Mesothelial cell of epicardium (in vitro differentiated cells): ENCODE measurements around the gene ERAS. TPM values are rescaled to one million over a fixed set of nuclear protein-coding genes. Genes with fewer than 3 reads are reported as not detected.

Experiments
- DNase-seq, 2 experiments: peaks; one replicate each; pipeline ENCODE4 v3.0.0; 2021; ENCODE audit warnings: low spot score in 2 of 2; ENCODE audit not compliant: unreplicated experiment in 2 of 2
- H3K27ac Mint-ChIP-seq: 2 replicates; pipeline ENCODE4 v1.8.0; 2021; ENCODE audit warnings: mixed read lengths
- H3K27me3 Mint-ChIP-seq: 2 replicates; pipeline ENCODE4 v1.8.0; 2021; ENCODE audit warnings: low read depth, mixed read lengths
- H3K36me3 Mint-ChIP-seq: 2 replicates; pipeline ENCODE4 v1.8.0; 2021; ENCODE audit warnings: mixed read lengths
- H3K4me1 Mint-ChIP-seq: 2 replicates; pipeline ENCODE4 v1.8.0; 2021; ENCODE audit warnings: mixed read lengths
- H3K4me3 Mint-ChIP-seq: 2 replicates; pipeline ENCODE4 v1.8.0; 2021; ENCODE audit warnings: mild to moderate bottlenecking, moderate library complexity, mixed read lengths
- H3K9me3 Mint-ChIP-seq: 2 replicates; pipeline ENCODE4 v1.8.0; 2021; ENCODE audit warnings: mixed read lengths
- total RNA-seq: library from RNA; stranded (reverse); gene quantifications from 3 replicates; pipeline ENCODE4 v1.2.1, GENCODE V29; 2021
- TF ChIP-seq, protein P1 (sequence below): fragments of 200-600 bp; sonication (generic); IDR thresholded peaks from one replicate; pipeline ENCODE4 v1.5.0; 2021; ENCODE audit warnings: antibody characterized with exemption; ENCODE audit not compliant: unreplicated experiment

ERAS gene
- total RNA-seq, 1 donor from 2014 or later: 0.63 TPM

DNA sequence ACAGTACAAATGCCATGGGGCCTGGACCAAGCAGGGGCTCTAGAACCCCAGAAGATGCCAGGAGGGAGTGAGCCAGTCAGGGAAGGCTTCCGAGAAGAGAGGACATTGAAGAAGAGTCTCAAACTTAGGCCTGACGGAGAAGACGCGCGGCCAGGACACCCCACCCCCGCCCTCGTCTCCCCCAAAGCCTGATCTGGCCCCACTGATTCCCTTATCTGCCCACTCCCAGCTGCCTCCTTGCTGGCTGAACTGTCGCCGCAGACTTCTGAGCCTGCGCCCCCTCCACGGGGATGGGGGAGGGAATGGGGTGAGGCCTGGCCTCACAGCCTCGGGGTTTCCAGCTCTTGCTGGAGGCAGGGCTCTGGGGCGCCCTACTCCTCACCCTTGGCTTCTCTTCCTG, 43.5 kb upstream of the ERAS start:
- TF ChIP-seq, protein P1, sequence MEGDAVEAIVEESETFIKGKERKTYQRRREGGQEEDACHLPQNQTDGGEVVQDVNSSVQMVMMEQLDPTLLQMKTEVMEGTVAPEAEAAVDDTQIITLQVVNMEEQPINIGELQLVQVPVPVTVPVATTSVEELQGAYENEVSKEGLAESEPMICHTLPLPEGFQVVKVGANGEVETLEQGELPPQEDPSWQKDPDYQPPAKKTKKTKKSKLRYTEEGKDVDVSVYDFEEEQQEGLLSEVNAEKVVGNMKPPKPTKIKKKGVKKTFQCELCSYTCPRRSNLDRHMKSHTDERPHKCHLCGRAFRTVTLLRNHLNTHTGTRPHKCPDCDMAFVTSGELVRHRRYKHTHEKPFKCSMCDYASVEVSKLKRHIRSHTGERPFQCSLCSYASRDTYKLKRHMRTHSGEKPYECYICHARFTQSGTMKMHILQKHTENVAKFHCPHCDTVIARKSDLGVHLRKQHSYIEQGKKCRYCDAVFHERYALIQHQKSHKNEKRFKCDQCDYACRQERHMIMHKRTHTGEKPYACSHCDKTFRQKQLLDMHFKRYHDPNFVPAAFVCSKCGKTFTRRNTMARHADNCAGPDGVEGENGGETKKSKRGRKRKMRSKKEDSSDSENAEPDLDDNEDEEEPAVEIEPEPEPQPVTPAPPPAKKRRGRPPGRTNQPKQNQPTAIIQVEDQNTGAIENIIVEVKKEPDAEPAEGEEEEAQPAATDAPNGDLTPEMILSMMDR: no peak
- Mint-ChIP-seq H3K9me3 (peaks cover 15% of the 10 kb centered on the region), H3K4me3 (no peak overlapping the region), H3K36me3 (no peaks in the 10 kb centered on the region), H3K27me3 (peaks cover 8% of the 10 kb centered on the region), H3K4me1 (no peaks in the 10 kb centered on the region), H3K27ac (no peak overlapping the region)
- DNase-seq: no peak

DNA sequence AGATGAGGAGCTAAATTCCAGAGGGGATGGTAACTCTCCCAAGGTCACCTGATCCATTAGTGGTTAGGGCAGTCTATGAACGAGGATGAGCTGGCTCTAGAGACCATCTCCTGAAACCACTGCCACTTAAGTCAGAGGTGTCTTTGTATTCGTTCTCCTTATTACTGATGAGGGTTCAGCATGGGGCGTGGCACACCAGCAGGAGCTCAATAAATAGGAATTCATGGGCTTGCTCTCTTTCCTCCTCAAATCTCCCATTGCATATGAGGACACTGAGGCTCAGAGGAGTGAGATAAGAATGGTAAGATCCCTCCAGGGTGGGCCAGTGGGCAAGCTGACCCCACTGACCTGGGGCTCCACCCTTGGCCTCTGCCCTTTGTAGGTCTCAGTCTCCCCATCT, 41.6 kb upstream of the ERAS start:
- Mint-ChIP-seq H3K4me1 (no peaks in the 10 kb centered on the region), H3K36me3 (no peaks in the 10 kb centered on the region), H3K27me3 (peaks cover 11% of the 10 kb centered on the region), H3K9me3 (peaks cover 11% of the 10 kb centered on the region), H3K4me3 (no peak overlapping the region), H3K27ac (no peak overlapping the region)
- no peak for DNase-seq
- TF ChIP-seq, protein P1: no peak

DNA sequence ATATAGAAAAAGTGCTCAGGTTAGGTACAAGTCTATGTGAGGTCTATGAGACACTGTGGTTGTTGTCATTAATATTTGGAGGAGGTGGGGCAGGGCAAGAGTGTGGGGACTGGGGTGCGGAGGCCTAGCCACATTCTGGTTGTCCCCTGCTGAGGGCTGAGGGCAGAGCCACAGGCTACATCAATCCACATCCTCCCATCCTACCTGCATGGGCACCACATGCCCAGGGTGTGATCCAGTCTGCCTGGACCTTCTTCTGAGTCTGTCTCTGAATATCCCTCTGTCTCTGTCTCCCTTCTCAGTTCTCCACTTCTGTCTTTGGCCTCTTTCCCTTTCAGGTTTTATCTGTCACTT, 41.1 kb upstream of the ERAS start:
- Mint-ChIP-seq H3K36me3 (no peaks in the 10 kb centered on the region), H3K4me3 (no peak overlapping the region), H3K4me1 (no peaks in the 10 kb centered on the region), H3K27me3 (peaks cover 11% of the 10 kb centered on the region), H3K9me3 (peaks cover 11% of the 10 kb centered on the region), H3K27ac (no peak overlapping the region)
- DNase-seq: no peak
- TF ChIP-seq, protein P1: no peak

DNA sequence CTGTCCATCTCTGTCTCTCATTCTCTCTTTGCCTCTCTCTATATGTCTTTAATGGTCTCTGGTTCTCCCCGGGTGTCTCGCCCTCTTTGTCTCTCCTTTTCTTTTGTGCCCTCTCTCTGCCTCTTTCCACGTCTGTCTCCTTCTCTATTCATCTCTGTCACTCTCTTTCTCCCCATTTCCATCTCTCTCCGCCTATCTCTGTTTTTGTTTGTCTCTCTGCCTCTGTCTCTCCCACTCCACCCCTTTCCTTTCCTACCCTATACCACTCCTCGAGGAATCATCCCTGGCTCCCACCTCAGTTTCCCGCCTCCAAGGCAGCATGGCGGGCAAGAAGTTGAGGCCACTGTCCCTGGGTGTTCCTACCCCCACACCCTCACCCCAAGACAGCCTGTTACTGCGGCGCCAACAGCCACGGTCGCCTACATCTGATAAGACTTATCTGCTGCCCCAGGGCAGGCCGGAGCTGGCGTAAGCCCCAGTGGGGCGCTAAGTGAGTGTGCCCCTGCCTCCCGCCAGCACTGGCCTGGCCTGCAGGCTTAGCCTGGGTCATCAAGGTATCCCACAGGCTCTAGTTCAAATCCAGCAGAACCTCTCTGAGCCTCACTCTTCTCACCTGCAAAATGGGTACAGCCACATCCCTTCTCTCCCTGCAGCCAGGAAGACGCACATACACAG, 40.6 kb upstream of the ERAS start:
- no peak for DNase-seq
- Mint-ChIP-seq H3K36me3 (no peaks in the 10 kb centered on the region), H3K27ac (no peak overlapping the region), H3K27me3 (peaks cover 11% of the 10 kb centered on the region), H3K9me3 (peaks cover 11% of the 10 kb centered on the region), H3K4me3 (no peak overlapping the region), H3K4me1 (no peaks in the 10 kb centered on the region)
- TF ChIP-seq, protein P1: no peak

DNA sequence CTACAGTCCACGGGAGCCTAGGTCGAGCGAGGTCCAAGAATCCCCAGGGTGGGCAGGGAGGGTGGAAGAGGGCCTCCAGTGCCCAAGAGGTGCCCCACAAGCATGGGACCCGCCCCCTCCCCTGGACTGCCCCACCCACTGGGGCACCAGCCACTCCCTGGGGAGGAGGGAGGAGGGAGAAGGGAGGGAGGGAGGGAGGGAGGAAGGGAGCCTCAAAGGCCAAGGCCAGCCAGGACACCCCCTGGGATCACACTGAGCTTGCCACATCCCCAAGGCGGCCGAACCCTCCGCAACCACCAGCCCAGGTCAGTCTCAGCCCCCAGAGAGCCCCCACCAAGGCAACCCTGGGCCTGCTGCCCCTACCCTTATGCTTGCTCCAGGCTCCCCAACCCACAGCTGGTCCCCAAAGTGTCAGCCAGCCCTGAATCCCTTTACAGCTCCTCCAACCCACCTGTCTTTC, 39.9 kb upstream of the ERAS start, which contains the start of gene GATA1:
GATA1 (plus strand) TSS at position 250 of the 460 bp plus-strand sequence. CDS start 4,520 bp downstream, outside the sequence.
- Mint-ChIP-seq H3K36me3 (no peaks in the 10 kb centered on the region), H3K27me3 (peaks cover 11% of the 10 kb centered on the region), H3K4me3 (no peak within 1 kb of the TSS), H3K27ac (no peak within 1 kb of the TSS), H3K9me3 (peaks cover 11% of the 10 kb centered on the region), H3K4me1 (no peaks in the 10 kb centered on the region)
- DNase-seq: no peak
- TF ChIP-seq, protein P1: no peak
